H9 (cell line): ENCODE measurements around the gene MRPL23. TPM values are rescaled to one million over a fixed set of nuclear protein-coding genes. Genes with fewer than 3 reads are reported as not detected.

Source experiments
- DNase-seq: peaks from one replicate; pipeline ENCODE4 v3.0.0-alpha.2; 2017
- H2AFZ ChIP-seq: one replicate; pipeline ENCODE4 v1.6.1; 2013; ENCODE audit warnings: mild to moderate bottlenecking, low read length, control low read depth, moderate library complexity
- H2AK5ac ChIP-seq: 2 replicates; pipeline ENCODE4 v1.6.1; 2013; ENCODE audit warnings: low read length, control low read depth, mixed read lengths; ENCODE audit not compliant: insufficient read length
- H2BK120ac ChIP-seq: one replicate; pipeline ENCODE4 v1.6.1; 2013; ENCODE audit warnings: low read depth, mild to moderate bottlenecking, low read length, control low read depth, inconsistent platforms; ENCODE audit not compliant: poor library complexity, severe bottlenecking
- H2BK12ac ChIP-seq: 2 replicates; pipeline ENCODE4 v1.6.1; 2013; ENCODE audit warnings: low read length, control low read depth, mixed read lengths, low read depth; ENCODE audit not compliant: insufficient read length
- H2BK15ac ChIP-seq: 2 replicates; pipeline ENCODE4 v1.6.1; 2013; ENCODE audit warnings: low read depth, low read length, control low read depth
- H2BK20ac ChIP-seq: one replicate; pipeline ENCODE4 v1.6.1; 2013; ENCODE audit warnings: low read depth, mild to moderate bottlenecking, low read length, control low read depth, inconsistent platforms; ENCODE audit not compliant: poor library complexity, severe bottlenecking
- H2BK5ac ChIP-seq: 2 replicates; pipeline ENCODE4 v1.6.1; 2013; ENCODE audit warnings: low read length, control low read depth, mixed read lengths; ENCODE audit not compliant: insufficient read length
- H3K14ac ChIP-seq: 2 replicates; pipeline ENCODE4 v1.6.1; 2013; ENCODE audit warnings: low read length, control low read depth; ENCODE audit not compliant: insufficient read depth
- H3K18ac ChIP-seq: 2 replicates; pipeline ENCODE4 v1.6.1; 2013; ENCODE audit warnings: low read depth, mild to moderate bottlenecking, mixed read lengths, low read length, control low read depth; ENCODE audit not compliant: insufficient read length
- H3K23ac ChIP-seq: 2 replicates; pipeline ENCODE4 v1.6.1; 2013; ENCODE audit warnings: low read length, control low read depth, mixed read lengths, low read depth; ENCODE audit not compliant: insufficient read length
- H3K23me2 ChIP-seq: 2 replicates; pipeline ENCODE4 v1.6.1; 2013; ENCODE audit warnings: low read depth, mild to moderate bottlenecking, mixed read lengths, low read length, control low read depth; ENCODE audit not compliant: insufficient read length, poor library complexity, severe bottlenecking
- H3K27ac ChIP-seq: 2 replicates; pipeline ENCODE4 v1.5.1; 2013; ENCODE audit warnings: low read length, control low read depth, mixed read lengths, low read depth; ENCODE audit not compliant: insufficient read length
- H3K27me3 ChIP-seq: 2 replicates; pipeline ENCODE4 v1.6.1; 2013; ENCODE audit warnings: low read length, control low read depth, inconsistent platforms; ENCODE audit not compliant: insufficient read depth
- H3K4ac ChIP-seq: 2 replicates; pipeline ENCODE4 v1.6.1; 2013; ENCODE audit warnings: low read depth, mild to moderate bottlenecking, control low read depth, inconsistent platforms, low read length, moderate library complexity
- H3K4me1 ChIP-seq: 2 replicates; pipeline ENCODE4 v1.6.1; 2013; ENCODE audit warnings: low read length, control low read depth, inconsistent platforms; ENCODE audit not compliant: insufficient read depth
- H3K4me2 ChIP-seq: 2 replicates; pipeline ENCODE4 v1.6.1; 2013; ENCODE audit warnings: low read length, control low read depth, mixed read lengths; ENCODE audit not compliant: insufficient read length, insufficient read depth
- H3K56ac ChIP-seq: 2 replicates; pipeline ENCODE4 v1.6.1; 2013; ENCODE audit warnings: low read depth, mild to moderate bottlenecking, mixed read lengths, low read length, control low read depth; ENCODE audit not compliant: insufficient read length
- H3K79me1 ChIP-seq: 2 replicates; pipeline ENCODE4 v1.6.1; 2013; ENCODE audit warnings: low read depth, mild to moderate bottlenecking, moderate library complexity, low read length, control low read depth, inconsistent platforms; ENCODE audit not compliant: insufficient read depth, poor library complexity, severe bottlenecking
- H3K79me2 ChIP-seq: 2 replicates; pipeline ENCODE4 v1.6.1; 2013; ENCODE audit warnings: low read length, control low read depth, inconsistent platforms; ENCODE audit not compliant: insufficient read depth
- H3K9ac ChIP-seq: 2 replicates; pipeline ENCODE4 v1.6.1; 2013; ENCODE audit warnings: low read length, control low read depth, mixed read lengths; ENCODE audit not compliant: insufficient read length; ENCODE audit errors: extremely low read depth
- H3K9me3 ChIP-seq: one replicate; pipeline ENCODE4 v1.6.1; 2013; ENCODE audit warnings: low read depth, low read length, inconsistent platforms; ENCODE audit not compliant: control insufficient read depth
- H3T11ph ChIP-seq: one replicate; pipeline ENCODE4 v1.6.1; 2013; ENCODE audit warnings: mild to moderate bottlenecking, low read length, control low read depth, inconsistent platforms
- H4K20me1 ChIP-seq: one replicate; pipeline ENCODE4 v1.6.1; 2013; ENCODE audit not compliant: control insufficient read depth, insufficient read length, insufficient read depth
- H4K5ac ChIP-seq: 2 replicates; pipeline ENCODE4 v1.6.1; 2013; ENCODE audit warnings: low read depth, mild to moderate bottlenecking, mixed read lengths, low read length, control low read depth; ENCODE audit not compliant: insufficient read length
- H4K8ac ChIP-seq: replicated peaks from 2 replicates; pipeline ENCODE4 v1.6.1; 2013; ENCODE audit warnings: low read length, control low read depth, mixed read lengths, low read depth; ENCODE audit not compliant: insufficient read length
- H4K91ac ChIP-seq: 2 replicates; pipeline ENCODE4 v1.6.1; 2013; ENCODE audit warnings: low read depth, mild to moderate bottlenecking, moderate library complexity, mixed read lengths, low read length, control low read depth; ENCODE audit not compliant: insufficient read length
- H3K27ac Mint-ChIP-seq, 3 experiments: 2 replicates in 2 of 3; 3 replicates in 1 of 3; pipeline ENCODE4 v1.8.0; 2020 to 2021; ENCODE audit warnings: mixed read lengths in 3 of 3, mild to moderate bottlenecking in 1 of 3, moderate library complexity in 1 of 3
- H3K27me3 Mint-ChIP-seq: 2 replicates; pipeline ENCODE4 v1.8.0; 2021; ENCODE audit warnings: low read depth, mild to moderate bottlenecking, moderate library complexity, mixed read lengths
- H3K36me3 Mint-ChIP-seq, 3 experiments: 2 replicates in 2 of 3; 3 replicates in 1 of 3; pipeline ENCODE4 v1.8.0; 2020 to 2021; ENCODE audit warnings: low read depth in 3 of 3, mixed read lengths in 3 of 3; ENCODE audit not compliant: insufficient read depth in 1 of 3
- H3K4me1 Mint-ChIP-seq, 2 experiments: 2 replicates each; pipeline ENCODE4 v1.8.0; 2020; ENCODE audit warnings: mixed read lengths in 2 of 2
- H3K4me3 Mint-ChIP-seq, 2 experiments: 2 replicates in 1 of 2; 3 replicates in 1 of 2; pipeline ENCODE4 v1.8.0; 2020 to 2021; ENCODE audit warnings: mild to moderate bottlenecking in 2 of 2, mixed read lengths in 2 of 2, moderate library complexity in 1 of 2
- H3K9me3 Mint-ChIP-seq, 2 experiments: 2 replicates in 1 of 2; 3 replicates in 1 of 2; pipeline ENCODE4 v1.8.0; 2020; ENCODE audit warnings: mild to moderate bottlenecking in 2 of 2, mixed read lengths in 2 of 2, moderate library complexity in 1 of 2
- CTCF ChIP-seq: fragments of 200-600 bp; sonication (generic); conservative IDR thresholded peaks from 3 replicates; pipeline ENCODE4 v1.8.0; 2021; ENCODE audit warnings: antibody characterized with exemption, mild to moderate bottlenecking
- WGBS: extraction: QIAGEN DNeasy Blood & Tissue Kit; methylation state at CpG from one replicate; pipeline ENCODE4 v1.1.7; 2013; ENCODE audit warnings: missing lambda C conversion rate, low lambda C conversion rate, mixed read lengths; ENCODE audit not compliant: insufficient read length; ENCODE audit errors: extremely low coverage; 5-methylcytosine and 5-hydroxymethylcytosine counted together
- total RNA-seq: library from RNA; stranded (reverse); gene quantifications from 2 replicates; pipeline ENCODE4 v1.2.1, GENCODE V29; 2021

The MRPL23 gene
- total RNA-seq, 1 experiment from 2014 or later = 67.3 TPM

DNA sequence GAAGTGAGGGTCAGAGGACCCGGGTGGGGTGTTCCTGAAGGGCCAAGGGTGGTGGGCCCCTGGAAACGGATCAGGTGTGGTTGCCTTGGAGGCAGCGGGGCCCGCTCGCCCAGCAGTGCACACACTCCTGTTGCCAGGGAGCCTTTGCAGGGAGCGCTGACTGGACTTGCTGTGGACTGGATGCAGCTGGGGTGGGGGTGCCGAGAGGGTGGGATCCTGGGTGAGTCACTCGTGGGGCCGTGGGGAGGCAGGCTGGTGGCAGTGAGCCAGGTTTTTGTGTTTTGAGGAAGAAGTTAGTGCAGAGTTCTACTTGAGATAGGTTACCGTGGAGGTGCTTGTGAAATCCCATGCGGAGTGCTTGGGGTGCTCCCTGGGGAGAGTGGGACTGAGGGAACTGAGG lies 1.3 kb downstream of the MRPL23 start:
- Histone ChIP-seq H3K9me3 (no peaks in the 10 kb centered on the region), H2BK5ac (no peak overlapping the region), H4K8ac (no peak overlapping the region), H3K79me2 (no peaks in the 10 kb centered on the region), H2AK5ac (no peak overlapping the region), H4K20me1 (no peaks in the 10 kb centered on the region), H3K4me2 (no peak overlapping the region), H2BK15ac (no peak overlapping the region), H3K56ac (no peak overlapping the region), H2BK120ac (no peak overlapping the region), H2BK20ac (no peak overlapping the region), H2BK12ac (no peak overlapping the region), H3K79me1 (no peaks in the 10 kb centered on the region), H3K4me1 (no peaks in the 10 kb centered on the region), H3K18ac (no peak overlapping the region), H3K23me2 (no peaks in the 10 kb centered on the region), H2AFZ (no peak overlapping the region), H4K5ac (no peak overlapping the region), H3K23ac (no peak overlapping the region), H3K14ac (no peak overlapping the region), H3K9ac (no peak overlapping the region), H3T11ph (no peak overlapping the region), H4K91ac (no peak overlapping the region), H3K27me3 (no peaks in the 10 kb centered on the region), H3K4ac (no peak overlapping the region), H3K27ac (no peak overlapping the region)
- no peak for DNase-seq
- WGBS = no CpG with 5 or more reads among the region's 11 CpGs
- H3K4me3 Mint-ChIP-seq = no peak overlapping the region
- H3K27ac Mint-ChIP-seq = no peak overlapping the region
- peaks cover 0 to 3% of the 10 kb centered on the region in 2 experiments; a peak in 2 of 4 replicates for H3K4me1 Mint-ChIP-seq
- no peaks in the 10 kb centered on the region for H3K9me3 Mint-ChIP-seq
- TF ChIP-seq CTCF = no peak
- H3K36me3 Mint-ChIP-seq = no peaks in the 10 kb centered on the region
- H3K27me3 Mint-ChIP-seq = peaks cover 3% of the 10 kb centered on the region; the same call in 1 of the 2 replicates
